GM12891 (cell line): ENCODE results near the gene NBEA.
"Not testable (repeated sequence)": the region's sequence is repeated elsewhere in the genome, so short reads cannot be mapped to it uniquely, and the experiment has no call there.

Experiments used
- DNase-seq: peaks from one replicate; pipeline ENCODE4 v3.0.0; 2011; ENCODE audit warnings: low spot score; ENCODE audit not compliant: insufficient read length
- FAIRE-seq: peaks from 2 replicates; lab custom pipeline; 2011; peaks lifted over from hg19 to GRCh38; lab: Jason Lieb, UNC
- PAX5 ChIP-seq: IDR thresholded peaks from 2 replicates; pipeline ENCODE4 v1.6.1; 2011; ENCODE audit warnings: low read length, moderate library complexity, mild to moderate bottlenecking; ENCODE audit not compliant: insufficient read depth, severe bottlenecking
- POLR2A ChIP-seq: IDR thresholded peaks from 2 replicates; pipeline ENCODE4 v1.6.1; 2011; ENCODE audit warnings: low read depth, low read length, control low read depth
- POLR2AphosphoS5 ChIP-seq: IDR thresholded peaks from 2 replicates; pipeline ENCODE4 v1.6.1; 2011; ENCODE audit warnings: low read depth, low read length, control low read depth
- POU2F2 ChIP-seq: IDR thresholded peaks from 2 replicates; pipeline ENCODE4 v1.6.1; 2011; ENCODE audit warnings: low read depth, mild to moderate bottlenecking, control low read depth, low read length, moderate library complexity
- SPI1 ChIP-seq: IDR thresholded peaks from 2 replicates; pipeline ENCODE4 v1.6.1; 2011; ENCODE audit warnings: low read depth, low read length, control low read depth
- TAF1 ChIP-seq: IDR thresholded peaks from 2 replicates; pipeline ENCODE4 v1.6.1; 2011; ENCODE audit warnings: low read depth, low read length, control low read depth

NBEA gene

DNA sequence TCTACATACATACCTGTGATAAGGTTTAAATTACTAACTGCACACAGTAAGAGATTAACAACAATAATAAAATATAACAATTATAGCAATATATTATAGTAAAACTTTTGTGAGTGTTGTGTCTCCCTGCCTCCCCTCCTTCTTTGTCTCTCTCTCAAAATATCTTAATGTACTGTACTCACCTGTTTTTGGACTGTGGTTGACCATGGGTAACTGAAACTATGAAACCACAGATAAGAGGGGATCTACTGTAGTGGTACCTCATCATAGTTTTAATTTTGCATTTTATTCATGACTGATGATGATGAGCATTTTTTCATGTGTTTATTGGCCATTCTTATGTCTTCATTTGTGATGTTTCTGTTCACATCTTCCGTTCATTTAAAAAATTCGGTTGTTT, 104.5 kb downstream of the NBEA start:
- TF ChIP-seq POLR2AphosphoS5 (no peak), PAX5 (no peak), POLR2A (no peak), POU2F2 (no peak)
- no peak for DNase-seq
- no peak for FAIRE-seq

DNA sequence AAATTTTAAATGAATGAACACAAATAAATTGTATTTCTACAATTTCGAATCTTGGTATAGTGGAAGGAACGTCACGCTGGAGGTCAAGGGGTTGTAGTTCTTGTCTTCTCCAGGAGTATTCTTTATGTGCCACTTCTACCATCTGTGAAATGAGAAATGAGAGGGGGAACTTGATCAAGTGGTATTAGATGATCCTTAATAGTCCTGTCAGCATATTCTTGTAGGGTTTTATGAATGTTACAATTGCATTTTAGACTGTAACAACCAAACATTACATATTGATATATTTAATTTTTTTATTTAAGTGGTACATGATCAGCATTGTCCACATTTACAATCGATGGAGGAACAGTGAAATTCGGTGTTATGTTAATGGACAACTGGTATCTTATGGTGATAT, 113.6 kb downstream of the NBEA start:
- no peak for DNase-seq
- TF ChIP-seq TAF1 (no peak), SPI1 (no peak), POLR2A (no peak), PAX5 (no peak), POU2F2 (no peak), POLR2AphosphoS5 (no peak)
- no peak for FAIRE-seq

DNA sequence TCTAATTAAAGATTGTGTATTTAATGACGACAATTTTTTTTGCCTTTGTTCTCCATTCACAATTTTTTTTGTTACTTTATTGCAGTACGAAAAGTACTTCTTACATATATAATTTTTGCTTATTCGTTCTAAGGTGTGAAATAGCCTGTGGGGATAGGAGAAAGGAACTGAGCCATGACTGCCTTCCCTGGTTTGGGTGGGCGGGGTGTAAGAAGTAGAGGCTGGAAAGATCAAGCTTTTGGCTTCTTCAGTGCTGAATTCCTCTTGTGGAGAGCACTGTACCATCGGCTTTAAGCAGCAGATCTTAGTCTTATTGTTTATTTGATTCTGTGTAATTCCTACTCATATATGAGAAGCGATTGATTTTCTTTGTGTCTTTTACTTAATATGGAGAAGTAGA, 115.8 kb downstream of the NBEA start:
- no peak for DNase-seq
- FAIRE-seq, result no peak
- TF ChIP-seq POLR2AphosphoS5, result no peak

DNA sequence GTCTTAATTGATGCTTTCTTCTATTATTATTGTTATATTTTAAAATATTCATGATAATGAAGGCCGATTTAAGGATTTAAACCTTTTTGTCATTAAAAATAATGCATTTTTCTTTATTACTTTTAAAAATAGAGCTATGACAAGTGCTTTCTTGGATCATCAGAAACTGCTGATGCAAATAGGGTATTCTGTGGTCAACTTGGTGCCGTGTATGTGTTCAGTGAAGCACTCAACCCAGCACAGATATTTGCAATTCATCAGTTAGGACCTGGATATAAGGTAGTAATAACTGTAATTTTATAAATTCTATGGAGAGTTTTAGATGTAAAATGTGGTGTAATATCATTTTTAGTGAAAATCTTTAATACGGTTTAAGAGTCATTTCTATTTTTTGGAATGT, 116.5 kb downstream of the NBEA start:
- FAIRE-seq, DNase-seq: not testable (repeated sequence)

GRCh38 chr13:35086667-35087066, 144.6 kb downstream of the NBEA start:
- DNase-seq (no peak), FAIRE-seq (no peak)
- TF ChIP-seq SPI1 (no peak), TAF1 (no peak), POLR2A (no peak), POLR2AphosphoS5 (no peak), PAX5 (no peak), POU2F2 (no peak)

GRCh38 chr13:35092251-35092650, 150.2 kb downstream of the NBEA start:
- no peak for DNase-seq
- TF ChIP-seq SPI1 (no peak), POLR2AphosphoS5 (no peak), TAF1 (no peak), PAX5 (no peak), POLR2A (no peak), POU2F2 (no peak)
- FAIRE-seq, result no peak

GRCh38 chr13:35092751-35093150, 150.7 kb downstream of the NBEA start:
- FAIRE-seq, result no peak
- no peak for DNase-seq
- no peak for TF ChIP-seq TAF1
- TF ChIP-seq POU2F2, result no peak
- no peak for TF ChIP-seq POLR2AphosphoS5
- no peak for TF ChIP-seq PAX5
- no peak for TF ChIP-seq POLR2A
- no peak for TF ChIP-seq SPI1

DNA sequence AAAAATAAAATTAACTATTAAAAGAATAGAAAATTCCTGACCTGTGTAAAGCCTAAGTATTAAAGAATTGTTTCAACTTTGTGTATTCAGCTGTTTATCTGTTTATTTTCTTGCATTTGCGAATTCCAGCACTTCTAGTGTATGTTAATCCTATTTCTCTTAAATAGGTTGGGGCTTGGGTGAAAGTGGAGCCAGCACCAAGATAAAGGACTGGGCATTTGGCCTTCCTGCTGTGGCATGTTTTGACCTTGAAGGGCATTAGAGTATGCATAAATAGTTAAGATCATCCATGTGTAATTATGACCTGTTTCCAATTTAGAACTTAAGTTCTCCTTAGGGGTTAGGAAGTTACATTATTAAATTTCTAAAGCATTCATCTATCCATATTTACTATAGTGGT, 151.3 kb downstream of the NBEA start:
- FAIRE-seq, result no peak
- TF ChIP-seq POU2F2 (no peak), PAX5 (no peak), POLR2A (no peak), TAF1 (no peak), SPI1 (no peak), POLR2AphosphoS5 (no peak)
- DNase-seq, result no peak

- not testable (repeated sequence) for FAIRE-seq, DNase-seq
Observed at GRCh38 chr13:35106771-35107170, 164.7 kb downstream of the NBEA start.

- DNase-seq (no peak), FAIRE-seq (no peak)
- TF ChIP-seq POLR2A (no peak), PAX5 (no peak), POU2F2 (no peak)
Observed at GRCh38 chr13:35107535-35107934, 165.5 kb downstream of the NBEA start.

- not testable (repeated sequence) for FAIRE-seq, DNase-seq
Observed at GRCh38 chr13:35113612-35114011, 171.5 kb downstream of the NBEA start.
